Osteoblast (primary cell): ENCODE measurements around the gene RHOD. TPM values are rescaled to one million over a fixed set of nuclear protein-coding genes. Genes with fewer than 3 reads are reported as not detected.

Source experiments
- DNase-seq: peaks from one replicate; pipeline ENCODE4 v3.0.0; 2011; ENCODE audit warnings: low spot score, mixed read lengths; ENCODE audit not compliant: insufficient read length; ENCODE audit errors: missing footprints
- H2AFZ ChIP-seq: 2 replicates; pipeline ENCODE4 v1.6.0; 2011; ENCODE audit warnings: mild to moderate bottlenecking, low read length
- H3K27ac ChIP-seq: 2 replicates; pipeline ENCODE4 v1.5.1; 2011; ENCODE audit warnings: mild to moderate bottlenecking, low read depth, low read length, moderate library complexity
- H3K27me3 ChIP-seq: 2 replicates; pipeline ENCODE4 v1.6.0; 2012; ENCODE audit warnings: mild to moderate bottlenecking, control low read depth, inconsistent platforms, low read length, moderate library complexity; ENCODE audit not compliant: insufficient read depth
- H3K36me3 ChIP-seq: 2 replicates; pipeline ENCODE4 v1.5.1; 2011; ENCODE audit warnings: mild to moderate bottlenecking, low read length, control low read depth, moderate library complexity; ENCODE audit not compliant: insufficient read depth
- H3K4me1 ChIP-seq: 2 replicates; pipeline ENCODE4 v1.5.1; 2011; ENCODE audit warnings: mild to moderate bottlenecking, low read length, control low read depth, moderate library complexity; ENCODE audit not compliant: insufficient read depth
- H3K4me2 ChIP-seq: 2 replicates; pipeline ENCODE4 v1.6.0; 2011; ENCODE audit warnings: mild to moderate bottlenecking, low read length; ENCODE audit not compliant: insufficient read depth
- H3K4me3 ChIP-seq: fragments of 200-600 bp; sonication (generic); 3 replicates; pipeline ENCODE4 v1.5.1; 2012; ENCODE audit warnings: mild to moderate bottlenecking, low read length, inconsistent platforms; ENCODE audit not compliant: insufficient read depth
- H3K79me2 ChIP-seq: 2 replicates; pipeline ENCODE4 v1.6.0; 2012; ENCODE audit warnings: mild to moderate bottlenecking, low read length, control low read depth, inconsistent platforms; ENCODE audit not compliant: insufficient read depth
- H3K9me3 ChIP-seq: 2 replicates; pipeline ENCODE4 v1.5.1; 2011; ENCODE audit warnings: low read depth, low read length, control low read depth
- H4K20me1 ChIP-seq: 2 replicates; pipeline ENCODE4 v1.6.0; 2012; ENCODE audit warnings: mild to moderate bottlenecking, low read length, control low read depth; ENCODE audit not compliant: insufficient read depth
- CTCF ChIP-seq: IDR thresholded peaks from 2 replicates; pipeline ENCODE4 v1.5.1; 2011; ENCODE audit warnings: mild to moderate bottlenecking, low read depth, low read length, moderate library complexity; ENCODE audit errors: extremely low read depth
- total RNA-seq: library from RNA; depleted of rRNA; stranded (reverse); fragments of >200 nt; gene quantifications from 2 replicates; pipeline ENCODE4 v1.2.3, GENCODE V29; 2012

Gene RHOD
- total RNA-seq, 1 donor = 27.5 TPM

- no peak overlapping the region for H3K27ac ChIP-seq
- H3K4me2 ChIP-seq = no peak overlapping the region
- no peaks in the 10 kb centered on the region for H3K9me3 ChIP-seq
- peak; percentile 54 for DNase-seq
- peaks cover 4% of the 10 kb centered on the region for H3K36me3 ChIP-seq
- TF ChIP-seq CTCF = no peak
- H3K4me1 ChIP-seq = peaks cover 32% of the 10 kb centered on the region
- no peak overlapping the region for H3K4me3 ChIP-seq
- H3K27me3 ChIP-seq = no peaks in the 10 kb centered on the region
- H2AFZ ChIP-seq = no peak overlapping the region
- no peaks in the 10 kb centered on the region for H4K20me1 ChIP-seq
- H3K79me2 ChIP-seq = peaks cover 6% of the 10 kb centered on the region
Observed at GRCh38 chr11:67052891-67053290, 3.8 kb upstream of the RHOD start.

- DNase-seq = peak; percentile 95
- Histone ChIP-seq H2AFZ (peak overlapping the region; percentile 72), H3K36me3 (no peaks in the 10 kb centered on the region), H3K79me2 (peaks cover 9% of the 10 kb centered on the region), H3K4me3 (no peak overlapping the region), H3K9me3 (no peaks in the 10 kb centered on the region), H3K4me1 (peaks cover 32% of the 10 kb centered on the region), H3K4me2 (peak overlapping the region; percentile 58), H3K27me3 (no peaks in the 10 kb centered on the region), H4K20me1 (no peaks in the 10 kb centered on the region), H3K27ac (peak overlapping the region; percentile 98)
- TF ChIP-seq CTCF = peak; percentile 80
Observed at GRCh38 chr11:67053896-67054329, 2.7 kb upstream of the RHOD start.

- peak; percentile 100 for DNase-seq
- H2AFZ ChIP-seq = peak overlapping the region; percentile 72
- no peaks in the 10 kb centered on the region for H4K20me1 ChIP-seq
- H3K4me2 ChIP-seq = peak overlapping the region; percentile 58
- H3K4me3 ChIP-seq = no peak overlapping the region
- peaks cover 9% of the 10 kb centered on the region for H3K79me2 ChIP-seq
- H3K36me3 ChIP-seq = no peaks in the 10 kb centered on the region
- H3K27me3 ChIP-seq = no peaks in the 10 kb centered on the region
- TF ChIP-seq CTCF = no peak
- H3K27ac ChIP-seq = peak overlapping the region; percentile 98
- no peaks in the 10 kb centered on the region for H3K9me3 ChIP-seq
- peaks cover 32% of the 10 kb centered on the region for H3K4me1 ChIP-seq
Observed at GRCh38 chr11:67054346-67054835, 2.3 kb upstream of the RHOD start.

- H3K27ac ChIP-seq = peak overlapping the region; percentile 98
Observed at GRCh38 chr11:67054836-67055523, 1.7 kb upstream of the RHOD start.

More at GRCh38 chr11:67054836-67055523, 1.7 kb upstream of the RHOD start:
- Histone ChIP-seq H3K9me3 (no peaks in the 10 kb centered on the region), H4K20me1 (peaks cover 3% of the 10 kb centered on the region), H3K4me3 (peak overlapping the region; percentile 74), H3K27me3 (no peaks in the 10 kb centered on the region), H3K4me2 (peak overlapping the region; percentile 88), H3K79me2 (peaks cover 9% of the 10 kb centered on the region), H2AFZ (no peak overlapping the region), H3K4me1 (peaks cover 32% of the 10 kb centered on the region), H3K36me3 (no peaks in the 10 kb centered on the region)
- peak; percentile 97 for DNase-seq
- TF ChIP-seq CTCF = no peak
